Coronary artery (tissue), 2 donors: ENCODE data around the gene SNTN.

Experiments
- DNase-seq: peaks from one replicate; pipeline ENCODE4 v3.0.0-alpha.2; 2017; ENCODE audit warnings: low spot score
- H3K27ac ChIP-seq, 2 donors: fragments of 200-600 bp; sonication (generic); one replicate each; pipeline ENCODE4 v1.5.1; 2016 to 2019
- H3K4me3 ChIP-seq: fragments of 200-600 bp; sonication (generic); 2 replicates; pipeline ENCODE4 v1.5.1; 2016; ENCODE audit warnings: mild to moderate bottlenecking, moderate library complexity
- CTCF ChIP-seq: fragments of 200-600 bp; sonication (generic); IDR thresholded peaks from one replicate; pipeline ENCODE4 v1.5.1; 2019; ENCODE audit warnings: antibody characterized with exemption

The SNTN gene

GRCh38 chr3:63670544-63670943, 18.1 kb downstream of the SNTN start:
- DNase-seq = no peak
- no peak overlapping the region for H3K4me3 ChIP-seq
- no peak for TF ChIP-seq CTCF
- H3K27ac ChIP-seq = no peak overlapping the region

GRCh38 chr3:63673111-63673510, 20.6 kb downstream of the SNTN start:
- Histone ChIP-seq H3K4me3 (no peak overlapping the region), H3K27ac (no peak overlapping the region)
- no peak for DNase-seq
- no peak for TF ChIP-seq CTCF

- Histone ChIP-seq H3K27ac (no peak overlapping the region), H3K4me3 (no peak overlapping the region)
- TF ChIP-seq CTCF = no peak
- DNase-seq = no peak
Observed at GRCh38 chr3:63674586-63674985, 22.1 kb downstream of the SNTN start.

- Histone ChIP-seq H3K4me3 (no peak overlapping the region), H3K27ac (no peak overlapping the region)
- no peak for TF ChIP-seq CTCF
- no peak for DNase-seq
Observed at GRCh38 chr3:63679186-63679585, 26.7 kb downstream of the SNTN start.

- H3K27ac ChIP-seq = no peak overlapping the region
- DNase-seq = no peak
- H3K4me3 ChIP-seq = no peak overlapping the region
- TF ChIP-seq CTCF = no peak
Observed at GRCh38 chr3:63684081-63684480, 31.6 kb downstream of the SNTN start.

- DNase-seq = no peak
- TF ChIP-seq CTCF = no peak
- Histone ChIP-seq H3K4me3 (no peak overlapping the region), H3K27ac (no peak overlapping the region)
Observed at GRCh38 chr3:63685340-63685739, 32.9 kb downstream of the SNTN start.

- no peak for DNase-seq
- no peak for TF ChIP-seq CTCF
- H3K4me3 ChIP-seq = no peak overlapping the region
- no peak overlapping the region for H3K27ac ChIP-seq
Observed at GRCh38 chr3:63687278-63688225, 35.1 kb downstream of the SNTN start.
